Activated naive CD4-positive, alpha-beta T cell treated with anti-CD3 and anti-CD28 coated beads, Interleukin-2, amount 10 ng/mL, durations not matched to agents 7 days and 5 days (primary cell): Measurements from ENCODE around the gene PRKAR1B.

Source experiments
- CTCF ChIA-PET: fragments of 350-600 bp; sonication (Branson Sonifier 250); formaldehyde crosslinking; loops from one replicate; lab custom pipeline; 2021; ENCODE audit warnings: antibody characterized with exemption; lab: Charles Lee
- DNase-seq: peaks from one replicate; pipeline ENCODE4 v3.0.0-alpha.2; 2020
- H3K27ac Mint-ChIP-seq: one replicate; pipeline ENCODE4 v1.8.0; 2021; ENCODE audit warnings: mild to moderate bottlenecking, moderate library complexity, mixed read lengths
- H3K27me3 Mint-ChIP-seq: one replicate; pipeline ENCODE4 v1.8.0; 2021; ENCODE audit warnings: mild to moderate bottlenecking, mixed read lengths
- H3K36me3 Mint-ChIP-seq: one replicate; pipeline ENCODE4 v1.8.0; 2021; ENCODE audit warnings: mixed read lengths
- H3K4me1 Mint-ChIP-seq: one replicate; pipeline ENCODE4 v1.8.0; 2021; ENCODE audit warnings: mixed read lengths
- H3K4me3 Mint-ChIP-seq: one replicate; pipeline ENCODE4 v1.8.0; 2021; ENCODE audit warnings: mild to moderate bottlenecking, moderate library complexity, mixed read lengths
- H3K9me3 Mint-ChIP-seq: one replicate; pipeline ENCODE4 v1.8.0; 2021; ENCODE audit warnings: mixed read lengths

PRKAR1B gene

DNA sequence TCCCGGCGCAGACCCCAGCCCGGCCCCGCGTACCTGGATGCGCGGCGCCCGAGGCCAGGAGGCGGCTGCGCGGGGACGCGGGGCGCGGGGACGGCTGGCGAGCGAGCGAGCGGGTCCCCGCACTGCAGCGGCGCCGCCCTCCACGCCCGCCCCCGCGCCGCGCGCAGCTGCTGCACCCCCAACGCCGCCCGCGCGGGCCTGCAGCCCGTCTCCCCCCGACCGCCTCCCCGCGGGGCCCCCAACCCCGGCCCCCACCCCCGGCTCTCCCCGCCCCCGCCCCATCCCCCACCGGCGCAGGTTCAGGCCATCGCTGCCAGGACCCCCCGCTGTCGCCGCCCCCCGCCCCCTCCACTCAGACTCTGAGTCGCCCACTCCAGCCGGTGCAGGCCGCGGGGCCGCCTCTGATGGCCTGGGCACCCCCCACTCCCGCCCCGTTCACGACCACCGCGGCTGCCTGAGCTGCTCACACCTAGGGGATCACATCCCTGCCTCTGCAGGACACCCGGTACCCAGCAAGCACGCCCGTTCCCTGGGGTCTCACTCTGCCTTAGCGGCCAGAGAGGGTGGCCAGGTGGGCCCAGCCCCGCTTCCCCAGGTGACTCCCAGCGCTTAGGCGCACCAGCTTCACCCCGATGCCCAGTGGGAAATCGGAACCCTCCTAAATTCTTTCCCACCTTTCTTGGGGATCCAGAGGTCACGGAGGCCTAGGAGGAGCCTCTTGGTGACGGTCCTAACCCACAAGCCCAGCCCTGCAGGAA lies 14.5 kb downstream of the PRKAR1B start:
- peak; percentile 28 for DNase-seq
- peaks cover 10% of the 10 kb centered on the region for H3K4me1 Mint-ChIP-seq
- CTCF ChIA-PET, result no interaction called here
- peaks cover 18% of the 10 kb centered on the region for H3K27me3 Mint-ChIP-seq
- no peaks in the 10 kb centered on the region for H3K9me3 Mint-ChIP-seq
- H3K36me3 Mint-ChIP-seq, result peaks cover 12% of the 10 kb centered on the region
- peak overlapping the region; percentile 47 for H3K4me3 Mint-ChIP-seq
- H3K27ac Mint-ChIP-seq, result no peak overlapping the region

GRCh38 chr7:711922-712380 lies 15.1 kb downstream of the PRKAR1B start:
- CTCF ChIA-PET, result no interaction called here
- H3K27ac Mint-ChIP-seq, result no peak overlapping the region

DNA sequence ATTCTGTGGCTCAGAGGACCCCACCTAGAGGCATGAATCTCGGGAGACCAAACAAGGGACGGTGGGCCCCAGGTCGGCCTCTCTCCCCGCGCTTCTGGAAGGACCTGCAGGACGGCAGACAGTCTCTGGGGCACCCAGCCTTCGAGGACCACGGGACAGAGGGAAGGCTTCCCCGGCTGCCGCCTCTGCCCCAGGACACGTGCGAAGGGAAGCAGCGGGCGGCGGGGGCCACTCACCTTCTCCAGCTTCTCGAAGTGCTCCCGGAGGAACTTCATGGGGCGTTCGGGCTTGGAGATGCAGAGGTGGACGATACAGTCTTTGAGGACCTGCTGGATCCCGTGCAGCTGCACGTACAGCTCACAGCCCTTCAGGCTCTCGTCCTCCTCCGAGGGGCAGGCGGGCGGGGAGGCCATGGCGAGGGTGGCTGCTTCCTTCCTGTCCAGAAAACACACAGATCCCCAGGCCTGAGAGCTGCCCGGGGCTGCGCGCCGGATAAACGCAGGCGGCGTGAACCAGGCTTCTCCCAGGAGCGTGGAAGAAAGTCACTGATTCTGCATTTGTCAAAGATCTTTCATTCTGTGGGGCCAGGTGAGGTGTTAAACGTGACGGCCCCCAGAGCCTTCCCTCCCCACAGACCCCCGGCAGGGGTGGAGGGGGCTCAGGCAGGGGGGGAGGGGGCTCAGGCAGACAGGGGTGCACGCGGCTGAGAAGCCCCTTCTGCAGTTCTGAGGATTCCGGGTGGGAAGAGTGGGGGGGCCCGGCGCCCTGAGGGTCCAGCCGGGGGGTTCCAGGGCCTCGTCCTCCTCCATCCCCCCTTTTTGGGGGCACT lies 15.8 kb downstream of the PRKAR1B start:
- Mint-ChIP-seq H3K4me1 (peaks cover 10% of the 10 kb centered on the region), H3K36me3 (peaks cover 17% of the 10 kb centered on the region), H3K4me3 (peak overlapping the region; percentile 37), H3K27ac (no peak overlapping the region), H3K27me3 (peaks cover 18% of the 10 kb centered on the region), H3K9me3 (no peaks in the 10 kb centered on the region)
- DNase-seq, result no peak
- CTCF ChIA-PET, result no interaction called here

More at GRCh38 chr7:711922-712380, 15.1 kb downstream of the PRKAR1B start:
- H3K9me3 Mint-ChIP-seq, result no peaks in the 10 kb centered on the region
- H3K36me3 Mint-ChIP-seq, result peaks cover 17% of the 10 kb centered on the region
- H3K4me1 Mint-ChIP-seq, result peaks cover 10% of the 10 kb centered on the region
- no peak for DNase-seq
- no peak overlapping the region for H3K4me3 Mint-ChIP-seq
- peaks cover 18% of the 10 kb centered on the region for H3K27me3 Mint-ChIP-seq

DNA sequence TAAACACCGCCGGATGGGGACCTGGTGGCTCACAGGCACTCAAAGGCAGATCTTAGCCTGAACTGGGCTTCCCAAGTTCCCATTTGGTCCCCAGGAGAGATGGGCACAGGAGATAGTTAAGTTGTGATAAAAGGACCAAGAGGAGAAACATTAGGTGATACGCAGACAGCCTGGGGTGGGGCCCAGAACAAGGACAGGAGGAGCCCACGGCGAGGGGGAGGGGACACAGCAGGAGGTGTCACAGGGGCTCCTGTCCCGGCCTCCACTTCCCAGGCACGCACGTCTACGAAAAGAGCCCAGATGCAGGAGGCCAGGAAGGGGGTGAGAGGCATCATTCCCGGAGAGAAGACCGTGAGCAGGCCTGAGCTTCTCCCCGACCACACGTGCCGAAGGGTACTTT lies 16.9 kb downstream of the PRKAR1B start:
- H3K4me3 Mint-ChIP-seq, result peak overlapping the region; percentile 22
- H3K27me3 Mint-ChIP-seq, result peaks cover 18% of the 10 kb centered on the region
- CTCF ChIA-PET, result no interaction called here
- peaks cover 15% of the 10 kb centered on the region for H3K36me3 Mint-ChIP-seq
- H3K4me1 Mint-ChIP-seq, result peaks cover 10% of the 10 kb centered on the region
- H3K9me3 Mint-ChIP-seq, result no peaks in the 10 kb centered on the region
- no peak for DNase-seq
- H3K27ac Mint-ChIP-seq, result no peak overlapping the region

- H3K9me3 Mint-ChIP-seq, result peaks cover 7% of the 10 kb centered on the region
- CTCF ChIA-PET, result no interaction called here
- peaks cover 22% of the 10 kb centered on the region for H3K36me3 Mint-ChIP-seq
- H3K27ac Mint-ChIP-seq, result no peak overlapping the region
- no peak for DNase-seq
- H3K4me3 Mint-ChIP-seq, result no peak overlapping the region
- H3K27me3 Mint-ChIP-seq, result peaks cover 4% of the 10 kb centered on the region
- H3K4me1 Mint-ChIP-seq, result peaks cover 2% of the 10 kb centered on the region
Measured at GRCh38 chr7:707296-708000, 19.6 kb downstream of the PRKAR1B start.

DNA sequence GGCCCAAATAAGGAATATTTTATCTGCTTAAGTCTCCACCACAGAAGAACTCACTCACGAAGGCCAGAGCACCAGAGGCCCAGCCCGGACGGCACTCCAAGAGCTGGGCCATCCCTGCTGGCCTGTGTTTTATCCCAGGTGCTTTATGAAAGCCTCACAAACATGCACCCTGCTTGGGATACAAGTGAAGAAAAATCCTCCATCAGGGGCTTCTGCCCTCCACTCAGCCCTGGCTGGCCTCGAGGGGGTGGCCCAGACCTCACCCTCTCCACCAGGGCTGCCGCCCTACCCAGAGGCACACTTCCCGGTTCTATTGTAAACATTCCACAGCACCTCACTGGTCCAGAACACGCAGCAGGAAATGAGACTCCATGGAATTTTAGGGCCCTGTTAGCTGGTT lies 20.4 kb downstream of the PRKAR1B start:
- H3K27me3 Mint-ChIP-seq, result peaks cover 4% of the 10 kb centered on the region
- CTCF ChIA-PET, result no interaction called here
- no peak for DNase-seq
- no peak overlapping the region for H3K4me3 Mint-ChIP-seq
- peaks cover 7% of the 10 kb centered on the region for H3K9me3 Mint-ChIP-seq
- H3K27ac Mint-ChIP-seq, result no peak overlapping the region
- peaks cover 2% of the 10 kb centered on the region for H3K4me1 Mint-ChIP-seq
- peaks cover 25% of the 10 kb centered on the region for H3K36me3 Mint-ChIP-seq

GRCh38 chr7:703049-703448 lies 24.0 kb downstream of the PRKAR1B start:
- Mint-ChIP-seq H3K27ac (no peak overlapping the region), H3K36me3 (peaks cover 21% of the 10 kb centered on the region), H3K9me3 (peaks cover 7% of the 10 kb centered on the region), H3K27me3 (no peaks in the 10 kb centered on the region), H3K4me1 (no peaks in the 10 kb centered on the region), H3K4me3 (no peak overlapping the region)
- CTCF ChIA-PET, result no interaction called here
- no peak for DNase-seq

DNA sequence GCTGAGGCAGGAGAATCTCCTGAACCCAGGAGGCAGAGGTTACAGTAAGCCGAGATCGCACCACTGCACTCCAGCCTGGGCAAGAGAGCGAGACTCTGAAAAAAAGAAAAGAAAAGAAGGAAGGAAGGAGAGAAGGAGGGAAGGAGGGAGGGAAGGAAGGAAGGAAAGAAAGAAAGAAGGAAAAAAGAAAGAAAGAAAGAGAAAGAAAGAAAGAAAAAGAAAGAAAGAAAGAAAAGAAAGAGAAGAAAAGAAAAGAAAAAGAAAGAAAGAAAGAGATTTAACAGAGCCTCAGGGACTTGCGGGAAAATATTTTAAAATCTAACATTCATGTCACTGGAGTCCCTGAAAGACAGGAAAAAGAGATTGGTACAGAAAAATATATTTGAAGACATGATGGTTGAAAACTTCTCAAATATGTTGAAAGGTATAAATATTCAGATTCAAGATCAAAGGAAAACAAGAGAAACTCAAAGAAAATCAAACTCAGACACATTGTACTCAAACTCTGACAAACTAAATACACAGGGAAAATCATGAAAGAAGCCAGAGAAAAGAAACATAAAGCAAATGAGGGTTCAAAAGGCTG lies 25.9 kb downstream of the PRKAR1B start:
- Mint-ChIP-seq H3K27ac (no peak overlapping the region), H3K4me1 (no peaks in the 10 kb centered on the region), H3K36me3 (peaks cover 12% of the 10 kb centered on the region), H3K4me3 (no peak overlapping the region), H3K9me3 (peaks cover 7% of the 10 kb centered on the region), H3K27me3 (no peaks in the 10 kb centered on the region)
- CTCF ChIA-PET, result no interaction called here
- no peak for DNase-seq

DNA sequence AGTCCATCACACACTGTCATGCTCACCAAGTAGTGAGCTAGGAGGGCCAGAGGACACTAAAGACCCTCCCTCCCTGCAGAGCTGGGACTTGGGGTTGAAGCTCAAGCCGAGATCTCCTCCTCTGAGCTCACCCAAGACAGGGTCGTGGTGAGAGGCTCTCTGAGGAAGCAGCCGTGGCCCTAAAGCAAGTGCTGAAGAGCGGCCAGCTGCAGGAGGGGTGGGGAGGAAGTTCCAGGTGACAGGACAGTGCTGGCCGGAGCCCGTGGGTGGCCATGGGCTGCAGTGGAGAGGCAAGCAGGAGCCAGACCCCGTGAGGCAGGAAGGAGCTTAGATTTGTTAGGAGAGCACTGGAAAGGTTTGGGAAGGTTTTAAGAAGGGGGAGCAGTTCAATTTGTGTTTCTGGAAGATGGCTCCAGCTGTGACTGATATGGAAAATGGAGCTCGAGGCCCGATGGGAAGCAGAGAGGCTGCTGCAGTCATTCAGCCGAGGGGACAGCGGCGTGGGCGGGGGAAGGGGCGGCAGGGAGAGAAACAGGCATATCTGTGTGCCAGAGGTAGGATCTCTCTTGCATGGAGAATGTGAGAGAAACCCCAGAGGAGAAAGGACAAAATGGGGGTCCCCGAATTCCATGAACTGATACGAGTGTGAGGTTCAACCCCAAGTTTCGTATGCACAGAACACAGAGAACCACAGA lies 27.5 kb downstream of the PRKAR1B start:
- H3K4me1 Mint-ChIP-seq, result no peaks in the 10 kb centered on the region
- H3K4me3 Mint-ChIP-seq, result no peak overlapping the region
- DNase-seq, result no peak
- H3K27ac Mint-ChIP-seq, result no peak overlapping the region
- CTCF ChIA-PET, result interaction anchor here (0.5 kb wide), 1 partner anchor 113 kb away, joined by 4 read pairs; no protein-coding TSS in a partner anchor
- peaks cover 7% of the 10 kb centered on the region for H3K9me3 Mint-ChIP-seq
- H3K27me3 Mint-ChIP-seq, result no peaks in the 10 kb centered on the region
- H3K36me3 Mint-ChIP-seq, result peaks cover 12% of the 10 kb centered on the region

DNA sequence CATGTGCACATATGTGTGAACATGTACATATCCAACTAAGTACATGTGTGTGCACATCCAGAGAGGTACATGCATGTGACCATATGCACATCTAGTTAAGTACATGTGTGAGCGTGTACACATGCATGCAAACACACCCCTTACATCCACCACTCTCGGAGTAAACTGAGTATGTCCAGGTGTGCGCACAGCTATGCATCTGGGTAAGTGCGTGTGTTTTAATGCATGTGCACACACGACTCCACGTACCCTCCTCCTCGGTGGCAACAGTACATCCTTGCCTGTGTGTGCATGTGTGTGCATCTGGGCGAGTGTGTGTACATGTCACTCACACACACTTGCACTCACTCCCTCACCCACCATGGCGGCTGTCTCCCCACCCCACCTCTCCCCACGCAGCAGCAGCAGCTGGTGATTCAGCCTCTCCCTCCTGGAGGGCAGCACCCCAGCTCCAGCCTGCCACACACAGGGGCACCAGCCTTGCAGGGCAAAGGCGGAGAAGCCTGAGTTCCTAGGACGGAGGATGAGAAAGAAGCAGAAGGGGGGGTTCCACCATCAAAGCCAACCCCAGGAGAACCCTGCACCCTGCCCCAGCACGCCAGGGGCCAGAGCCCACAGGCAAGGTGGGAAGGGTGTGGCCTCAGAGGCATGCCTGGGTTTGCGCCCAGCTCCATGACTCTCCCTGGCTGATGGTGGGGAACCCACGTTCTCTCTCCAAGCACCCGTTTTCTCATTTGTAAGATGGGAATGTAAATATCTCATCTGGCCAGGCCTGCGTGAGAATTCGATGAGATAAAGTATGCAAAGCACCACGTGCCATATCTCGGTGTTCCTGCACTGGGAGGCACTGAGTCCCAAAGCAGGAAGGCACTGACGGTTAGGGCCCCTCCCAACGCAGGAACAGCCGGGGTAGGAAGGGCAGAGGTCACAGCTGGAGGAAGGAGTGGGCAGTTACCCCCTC lies 28.3 kb downstream of the PRKAR1B start:
- CTCF ChIA-PET, result no interaction called here

GRCh38 chr7:696812-697551 lies 30.1 kb downstream of the PRKAR1B start:
- no peak for DNase-seq
- Mint-ChIP-seq H3K9me3 (peaks cover 5% of the 10 kb centered on the region), H3K27ac (no peak overlapping the region), H3K4me3 (no peak overlapping the region), H3K4me1 (no peaks in the 10 kb centered on the region), H3K36me3 (peaks cover 12% of the 10 kb centered on the region), H3K27me3 (no peaks in the 10 kb centered on the region)
- CTCF ChIA-PET, result no interaction called here

More for the DNA sequence above, 28.3 kb downstream of the PRKAR1B start:
- no peak for DNase-seq
- peaks cover 6% of the 10 kb centered on the region for H3K9me3 Mint-ChIP-seq
- H3K27ac Mint-ChIP-seq, result no peak overlapping the region
- peaks cover 10% of the 10 kb centered on the region for H3K36me3 Mint-ChIP-seq
- no peaks in the 10 kb centered on the region for H3K4me1 Mint-ChIP-seq
- H3K27me3 Mint-ChIP-seq, result no peaks in the 10 kb centered on the region
- no peak overlapping the region for H3K4me3 Mint-ChIP-seq

DNA sequence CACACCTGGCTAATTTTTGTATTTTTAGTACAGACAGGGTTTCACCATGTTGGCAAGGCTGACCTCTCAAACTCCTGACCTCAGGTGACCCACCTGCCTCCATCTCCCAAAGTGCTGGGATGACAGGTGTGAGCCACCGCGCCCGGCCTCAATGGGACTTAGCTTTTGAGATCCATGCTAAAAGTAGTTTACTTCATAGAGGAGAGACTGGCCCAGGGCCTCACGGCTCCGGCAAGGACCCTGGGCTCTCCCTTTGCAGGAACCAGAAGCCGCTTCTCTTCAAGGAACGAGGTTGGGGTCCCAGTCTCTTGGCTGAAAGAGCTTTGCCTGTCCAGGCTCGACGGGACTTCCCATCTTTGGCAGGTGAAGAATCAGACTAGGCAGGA lies 30.7 kb downstream of the PRKAR1B start:
- Mint-ChIP-seq H3K36me3 (peaks cover 10% of the 10 kb centered on the region), H3K4me1 (no peaks in the 10 kb centered on the region), H3K4me3 (no peak overlapping the region), H3K27me3 (no peaks in the 10 kb centered on the region), H3K27ac (no peak overlapping the region), H3K9me3 (peaks cover 9% of the 10 kb centered on the region)
- DNase-seq, result no peak
- CTCF ChIA-PET, result no interaction called here
